Transverse colon (tissue), 3 donors: ENCODE results near the gene KRT34.
"Not testable (repeated sequence)": the region's sequence is repeated elsewhere in the genome, so short reads cannot be mapped to it uniquely, and the experiment has no call there.

Experiments
- CTCF ChIP-seq, 5 experiments: fragments of 200-600 bp in 3 of 5; fragments of 450-650 bp in 2 of 5; sonication (generic) in 3 of 5; IDR thresholded peaks; 1 replicate in 2 of 5; 2 replicates in 3 of 5; pipeline ENCODE4 v1.5.1; 2016 to 2017; ENCODE audit warnings: antibody characterized with exemption in 5 of 5, inconsistent platforms in 3 of 5, mild to moderate bottlenecking in 2 of 5, moderate library complexity in 1 of 5
- POLR2A ChIP-seq: fragments of 450-650 bp; IDR thresholded peaks from one replicate; pipeline ENCODE4 v1.6.1; 2016; ENCODE audit warnings: antibody characterized with exemption, mild to moderate bottlenecking, moderate library complexity

GRCh38 chr17:41350381-41350878 is 31.7 kb downstream of the KRT34 start, which contains the start of gene KRT33A:
- not testable (repeated sequence) for TF ChIP-seq CTCF (IDR thresholded peaks at IDR 0.05); POLR2A
